ENCODE data around the gene C6orf132. TPM values are rescaled to one million over a fixed set of nuclear protein-coding genes. Genes with fewer than 3 reads are reported as not detected.

C6orf132 gene, protein sequence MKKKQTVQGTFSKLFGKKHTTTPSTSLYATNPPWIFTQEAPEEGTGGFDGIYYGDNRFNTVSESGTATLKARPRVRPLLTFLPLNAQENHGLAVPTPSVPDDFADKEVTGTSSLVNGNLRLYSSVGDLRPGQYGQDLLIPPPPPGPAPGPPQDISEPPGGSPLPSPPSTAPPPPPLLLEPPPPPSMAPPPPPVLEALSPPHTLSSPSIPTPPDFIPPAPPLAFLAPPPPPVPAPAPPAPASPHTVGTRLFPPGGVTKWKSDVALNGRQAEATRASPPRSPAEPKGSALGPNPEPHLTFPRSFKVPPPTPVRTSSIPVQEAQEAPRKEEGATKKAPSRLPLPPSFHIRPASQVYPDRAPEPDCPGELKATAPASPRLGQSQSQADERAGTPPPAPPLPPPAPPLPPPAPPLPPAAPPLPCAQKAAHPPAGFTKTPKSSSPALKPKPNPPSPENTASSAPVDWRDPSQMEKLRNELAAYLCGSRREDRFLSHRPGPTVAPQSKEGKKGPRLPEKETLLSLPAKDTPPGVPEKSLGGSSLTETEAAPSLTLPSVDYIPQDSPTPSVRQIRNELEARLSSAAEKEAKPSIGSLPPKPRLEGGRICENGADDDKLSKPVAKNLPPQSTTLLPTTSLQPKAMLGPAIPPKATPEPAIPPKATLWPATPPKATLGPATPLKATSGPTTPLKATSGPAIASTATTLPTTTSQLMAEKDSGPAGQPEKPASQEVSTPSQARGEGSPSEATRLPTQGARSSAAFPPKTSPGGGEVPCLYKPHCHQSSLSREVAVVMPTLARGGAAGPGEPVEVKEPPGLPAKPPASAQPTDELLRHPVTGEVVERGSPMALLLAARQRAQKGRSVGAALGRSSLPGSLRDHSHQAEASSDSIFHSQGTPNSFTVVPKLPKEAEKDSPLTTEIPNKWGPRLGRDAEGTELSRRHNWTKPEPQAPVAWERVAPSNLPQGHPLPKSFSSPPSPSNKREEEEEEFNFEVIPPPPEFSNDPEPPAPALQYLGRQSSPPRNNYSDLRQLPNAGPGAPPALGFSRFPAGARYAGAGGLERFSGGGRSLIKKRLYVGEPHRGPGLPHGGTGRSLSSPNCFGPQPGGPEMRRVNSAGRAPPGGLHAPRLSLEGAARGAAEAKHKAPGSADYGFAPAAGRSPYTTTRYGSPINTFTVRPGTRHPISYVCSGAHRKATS
- polyA plus RNA-seq: 44.3 TPM
- long read RNA-seq, donor 1, transcript C6orf132-202 (3 exons, 894 nt): major isoform, 6 of 6 reads
- long read RNA-seq, donor 1, partial matches to known transcripts: 0 of 6 reads
- long read RNA-seq, donor 1, other reads (novel, unspliced or antisense): 0 of 6 reads
- long read RNA-seq, donor 2, full-length matches to known transcripts: 8 of 33 reads
- long read RNA-seq, donor 2, partial matches to known transcripts: 25 of 33 reads
- long read RNA-seq, donor 2, other reads (novel, unspliced or antisense): 0 of 33 reads
- long read RNA-seq, donor 3, transcript C6orf132-202 (3 exons, 894 nt): major isoform, 7 of 26 reads
- long read RNA-seq, donor 3, partial matches to known transcripts: 19 of 26 reads
- long read RNA-seq, donor 3, other reads (novel, unspliced or antisense): 0 of 26 reads
- long read RNA-seq, donor 4, partial matches to known transcripts: 0 of 3 reads
- long read RNA-seq, donor 4, other reads (novel, unspliced or antisense): 0 of 3 reads
- long read RNA-seq, donor 5, partial matches to known transcripts: 0 of 3 reads
- long read RNA-seq, donor 5, other reads (novel, unspliced or antisense): 0 of 3 reads
- long read RNA-seq, donor 6, transcript C6orf132-202 (3 exons, 894 nt): major isoform, 8 of 41 reads
- long read RNA-seq, donor 6, partial matches to known transcripts: 33 of 41 reads
- long read RNA-seq, donor 6, other reads (novel, unspliced or antisense): 0 of 41 reads
- long read RNA-seq, donor 7, partial matches to known transcripts: 0 of 1 reads
- long read RNA-seq, donor 7, other reads (novel, unspliced or antisense): 0 of 1 reads
- long read RNA-seq, donor 8, transcript C6orf132-202 (3 exons, 894 nt): major isoform, 8 of 21 reads
- long read RNA-seq, donor 8, partial matches to known transcripts: 13 of 21 reads
- long read RNA-seq, donor 8, other reads (novel, unspliced or antisense): 0 of 21 reads
- long read RNA-seq, donor 9, transcript C6orf132-202 (3 exons, 894 nt): major isoform, 8 of 14 reads
- long read RNA-seq, donor 9, partial matches to known transcripts: 6 of 14 reads
- long read RNA-seq, donor 9, other reads (novel, unspliced or antisense): 0 of 14 reads
- long read RNA-seq, donor 10, transcript C6orf132-202 (3 exons, 894 nt): major isoform, 9 of 19 reads
- long read RNA-seq, donor 10, partial matches to known transcripts: 10 of 19 reads
- long read RNA-seq, donor 10, other reads (novel, unspliced or antisense): 0 of 19 reads
- long read RNA-seq, donor 11, partial matches to known transcripts: 17 of 20 reads
- long read RNA-seq, donor 11, other reads (novel, unspliced or antisense): 0 of 20 reads

DNA sequence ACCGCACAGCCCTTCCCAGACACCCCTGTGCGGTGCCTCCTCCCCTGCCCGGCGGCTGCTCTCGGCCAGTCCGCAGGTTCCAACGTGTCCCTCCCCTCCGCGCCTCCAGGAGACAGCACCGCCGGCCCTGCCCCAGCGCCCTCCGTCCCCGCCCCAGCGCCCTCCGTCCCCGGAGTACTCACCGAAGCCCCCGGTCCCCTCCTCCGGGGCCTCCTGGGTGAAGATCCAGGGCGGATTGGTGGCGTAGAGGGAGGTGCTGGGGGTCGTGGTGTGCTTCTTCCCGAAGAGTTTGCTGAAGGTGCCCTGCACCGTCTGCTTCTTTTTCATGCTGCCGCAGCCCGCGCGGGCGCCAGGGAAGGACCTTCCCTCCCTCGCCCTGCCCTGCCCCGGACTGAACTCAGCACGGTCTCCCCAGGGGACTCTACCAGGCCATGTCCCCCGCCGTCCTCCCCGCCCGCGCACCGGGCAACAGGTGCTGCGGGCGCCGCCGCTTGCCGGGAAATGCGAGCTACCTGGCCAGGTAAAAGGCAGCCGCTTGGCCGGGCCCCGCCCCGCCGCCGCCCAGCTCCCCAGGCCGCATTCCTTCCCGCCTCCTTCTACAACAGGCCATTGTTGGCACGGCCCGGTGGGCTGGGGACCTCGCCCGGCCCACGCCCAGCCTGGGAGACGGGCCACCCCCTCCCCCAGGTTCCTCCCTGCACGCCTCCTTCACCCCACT lies at the start of gene C6orf132:
Gene C6orf132, minus strand, starts transcription at position 503 of the 718 bp plus-strand sequence. Its CDS starts 176 bp downstream, at position 327.
- Histone ChIP-seq H3K4me3 (ENCODE audit: low read length) (peak within 1 kb of the TSS; percentile 91), H3K4me1 (ENCODE audit: control insufficient read depth, insufficient read depth, low read length) (peaks cover 38% of the 10 kb centered on the region), H3K36me3 (ENCODE audit: control insufficient read depth, insufficient read depth, low read length) (peaks cover 4% of the 10 kb centered on the region), H3K27ac (ENCODE audit: low read length) (peak within 1 kb of the TSS; percentile 99), H3K27me3 (ENCODE audit: control insufficient read depth, insufficient read depth, low read length) (peaks cover 2% of the 10 kb centered on the region), H3K9me3 (ENCODE audit: control insufficient read depth, low read depth, low read length) (peaks cover 5% of the 10 kb centered on the region)
- DNase-seq: peak; percentile 75 to 92
- WGBS (ENCODE audit: insufficient coverage, low lambda C conversion rate): no CpG with 5 or more reads among the region's 60 CpGs

DNA sequence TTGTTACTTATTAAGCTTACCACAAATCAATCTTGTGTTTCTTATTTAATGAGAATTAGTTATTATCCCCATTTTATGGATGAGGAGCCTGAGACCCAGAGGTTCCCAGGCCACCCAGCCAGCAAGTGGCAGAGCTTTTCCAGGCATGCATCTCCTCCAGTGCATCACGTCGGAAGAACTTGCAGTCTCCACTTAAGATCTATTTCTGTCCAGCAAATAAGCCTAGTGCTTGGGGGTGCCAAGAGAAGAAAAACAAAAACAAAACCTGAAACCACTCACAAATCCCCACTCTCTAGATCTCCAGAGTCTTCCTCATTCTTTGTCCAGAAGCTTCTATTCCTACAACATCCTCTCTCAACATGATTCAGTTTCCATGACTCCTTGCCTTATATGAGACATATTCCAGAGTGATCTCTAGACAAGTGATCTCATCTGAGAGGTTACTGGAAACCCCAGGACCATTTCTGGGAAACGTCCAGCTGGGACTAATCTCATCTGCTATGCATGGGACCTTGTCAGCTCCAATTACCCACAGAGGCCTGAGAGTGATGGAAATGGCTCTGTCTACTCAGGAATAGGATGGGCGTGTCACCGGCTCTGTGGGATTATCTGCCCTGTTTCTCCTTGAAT lies 48.2 kb upstream of the C6orf132 start:
- WGBS (ENCODE audit: insufficient coverage, low lambda C conversion rate): no CpG with 5 or more reads among the region's 5 CpGs
- no peak for DNase-seq
- H3K4me3 ChIP-seq (ENCODE audit: low read length): no peak overlapping the region
- H3K27ac ChIP-seq (ENCODE audit: low read length): no peak overlapping the region
- H3K27me3 ChIP-seq (ENCODE audit: control insufficient read depth, insufficient read depth, low read length): no peaks in the 10 kb centered on the region
- H3K4me1 ChIP-seq (ENCODE audit: control insufficient read depth, insufficient read depth, low read length): peaks cover 5% of the 10 kb centered on the region
- H3K36me3 ChIP-seq (ENCODE audit: control insufficient read depth, insufficient read depth, low read length): no peaks in the 10 kb centered on the region
- H3K9me3 ChIP-seq (ENCODE audit: control insufficient read depth, low read depth, low read length): no peaks in the 10 kb centered on the region

DNA sequence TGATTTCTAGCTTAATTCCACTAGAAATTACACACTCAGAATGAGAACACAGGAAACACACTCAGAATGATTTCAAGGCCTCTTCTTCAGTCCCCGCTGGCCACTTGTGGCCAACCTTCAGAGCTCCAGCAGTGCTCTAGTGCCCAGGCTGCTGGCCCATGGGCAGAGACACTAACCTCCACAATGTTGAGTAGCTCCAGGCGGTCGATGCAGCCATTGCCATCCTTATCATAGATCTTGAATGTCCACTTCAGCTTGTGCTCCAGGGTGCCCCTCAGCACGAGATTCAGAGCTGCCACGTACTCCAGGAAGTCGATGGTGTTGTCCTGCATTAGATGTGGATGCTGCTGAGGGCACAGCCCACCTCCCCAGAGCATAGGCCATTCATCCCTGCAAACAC lies 46.0 kb upstream of the C6orf132 start:
- no CpG with 5 or more reads among the region's 6 CpGs for WGBS (ENCODE audit: insufficient coverage, low lambda C conversion rate)
- no peaks in the 10 kb centered on the region for H3K4me1 ChIP-seq (ENCODE audit: control insufficient read depth, insufficient read depth, low read length)
- no peak overlapping the region for H3K4me3 ChIP-seq (ENCODE audit: low read length)

DNA sequence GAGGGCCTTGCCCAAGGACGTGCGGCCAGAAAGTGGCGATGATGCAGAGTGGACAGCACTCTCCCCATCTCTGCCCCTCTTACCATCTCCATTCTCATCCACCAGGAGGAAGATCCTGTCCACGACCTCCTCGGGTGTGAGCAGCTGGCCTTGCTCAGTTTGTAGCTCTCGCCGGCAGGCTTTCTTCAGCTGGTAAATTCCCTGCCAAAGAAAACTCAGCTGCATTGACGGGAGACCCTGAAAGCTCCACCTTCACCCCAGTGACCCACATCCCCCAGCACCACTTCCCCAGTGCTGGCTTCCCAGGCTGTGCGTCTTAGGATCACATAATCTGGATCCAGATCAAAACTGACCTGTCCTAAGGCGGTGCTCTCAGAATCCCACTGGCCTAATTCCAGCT lies 43.2 kb upstream of the C6orf132 start:
- no peak overlapping the region for H3K27ac ChIP-seq (ENCODE audit: low read length)
- no peaks in the 10 kb centered on the region for H3K9me3 ChIP-seq (ENCODE audit: control insufficient read depth, low read depth, low read length)
- no peaks in the 10 kb centered on the region for H3K27me3 ChIP-seq (ENCODE audit: control insufficient read depth, insufficient read depth, low read length)
- no peaks in the 10 kb centered on the region for H3K36me3 ChIP-seq (ENCODE audit: control insufficient read depth, insufficient read depth, low read length)
- no peaks in the 10 kb centered on the region for H3K4me1 ChIP-seq (ENCODE audit: control insufficient read depth, insufficient read depth, low read length)
- WGBS (ENCODE audit: insufficient coverage, low lambda C conversion rate): no CpG with 5 or more reads among the region's 10 CpGs
- no peak overlapping the region for H3K4me3 ChIP-seq (ENCODE audit: low read length)
- DNase-seq: no peak

More for the DNA sequence above, 46.0 kb upstream of the C6orf132 start:
- Histone ChIP-seq H3K27ac (ENCODE audit: low read length) (no peak overlapping the region), H3K27me3 (ENCODE audit: control insufficient read depth, insufficient read depth, low read length) (no peaks in the 10 kb centered on the region), H3K9me3 (ENCODE audit: control insufficient read depth, low read depth, low read length) (no peaks in the 10 kb centered on the region), H3K36me3 (ENCODE audit: control insufficient read depth, insufficient read depth, low read length) (no peaks in the 10 kb centered on the region)
- no peak for DNase-seq

DNA sequence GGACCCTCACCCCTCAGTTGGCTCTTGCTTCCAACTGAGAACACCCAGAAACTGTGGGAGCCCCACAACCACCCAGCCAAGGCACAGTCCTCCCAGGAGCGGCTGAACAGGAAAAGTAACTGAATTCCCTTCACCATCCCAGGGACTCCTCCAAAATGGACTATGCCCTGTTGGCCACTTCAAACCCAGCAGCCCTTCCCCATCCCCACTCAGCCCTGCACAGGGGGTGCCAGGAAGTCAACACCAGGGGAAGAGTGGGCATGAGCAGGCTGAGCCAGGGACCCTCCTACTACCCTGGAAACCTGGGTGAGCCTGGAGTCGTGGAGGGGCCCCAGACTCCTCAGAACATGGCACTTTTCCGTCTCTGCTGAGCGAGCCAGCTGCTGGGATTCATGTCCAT lies 42.1 kb upstream of the C6orf132 start:
- no peaks in the 10 kb centered on the region for H3K4me1 ChIP-seq (ENCODE audit: control insufficient read depth, insufficient read depth, low read length)
- H3K36me3 ChIP-seq (ENCODE audit: control insufficient read depth, insufficient read depth, low read length): no peaks in the 10 kb centered on the region
- H3K27me3 ChIP-seq (ENCODE audit: control insufficient read depth, insufficient read depth, low read length): no peaks in the 10 kb centered on the region
- no peaks in the 10 kb centered on the region for H3K9me3 ChIP-seq (ENCODE audit: control insufficient read depth, low read depth, low read length)
- no peak overlapping the region for H3K27ac ChIP-seq (ENCODE audit: low read length)
- WGBS (ENCODE audit: insufficient coverage, low lambda C conversion rate): no CpG with 5 or more reads among the region's 4 CpGs
- no peak for DNase-seq
- no peak overlapping the region for H3K4me3 ChIP-seq (ENCODE audit: low read length)

DNA sequence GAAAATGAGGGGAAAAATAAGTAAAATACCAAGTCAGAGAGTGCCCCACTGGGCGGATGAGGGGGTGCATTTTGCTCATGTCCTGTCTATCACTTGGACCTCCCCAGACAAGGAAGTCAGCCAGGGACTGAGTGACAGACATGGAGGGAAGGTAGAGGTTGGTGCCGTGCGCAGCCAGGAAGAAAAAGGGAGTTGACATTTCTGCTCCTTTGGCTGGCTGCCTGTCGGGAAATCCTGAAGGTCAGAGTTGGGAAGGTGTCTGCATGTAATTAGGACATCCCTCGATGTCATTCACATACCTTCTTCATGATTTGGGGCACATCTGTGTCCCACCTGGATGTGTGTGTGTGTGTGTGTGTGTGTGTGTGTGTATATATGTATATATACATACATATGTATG lies 39.7 kb upstream of the C6orf132 start:
- H3K9me3 ChIP-seq (ENCODE audit: control insufficient read depth, low read depth, low read length): no peaks in the 10 kb centered on the region
- H3K36me3 ChIP-seq (ENCODE audit: control insufficient read depth, insufficient read depth, low read length): no peaks in the 10 kb centered on the region
- WGBS (ENCODE audit: insufficient coverage, low lambda C conversion rate): no CpG with 5 or more reads among the region's 5 CpGs
- no peak overlapping the region for H3K27ac ChIP-seq (ENCODE audit: low read length)
- no peak for DNase-seq
- peaks cover 5% of the 10 kb centered on the region for H3K4me1 ChIP-seq (ENCODE audit: control insufficient read depth, insufficient read depth, low read length)
- no peak overlapping the region for H3K4me3 ChIP-seq (ENCODE audit: low read length)
- no peaks in the 10 kb centered on the region for H3K27me3 ChIP-seq (ENCODE audit: control insufficient read depth, insufficient read depth, low read length)

DNA sequence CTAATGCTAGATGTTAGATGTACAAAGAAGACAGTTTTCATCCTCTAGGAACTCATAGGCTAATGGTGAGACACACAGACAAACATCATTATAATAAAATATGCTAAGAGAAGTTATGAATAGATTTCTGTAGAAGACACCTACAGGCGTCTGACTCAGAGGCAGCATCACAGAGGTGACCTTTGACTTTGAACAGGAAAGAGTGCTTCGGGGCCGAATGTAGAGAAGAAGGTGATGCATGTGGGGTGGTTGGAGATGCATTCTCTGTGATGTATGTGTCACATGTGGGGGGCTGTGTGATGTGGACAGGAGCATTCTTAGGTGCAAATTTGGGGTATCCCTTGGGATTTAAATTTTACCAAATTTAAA lies 37.5 kb upstream of the C6orf132 start:
- 20% methylated on average over 1 of the region's 3 CpGs for WGBS (ENCODE audit: insufficient coverage, low lambda C conversion rate)

More for the DNA sequence above, 37.5 kb upstream of the C6orf132 start:
- H3K4me3 ChIP-seq (ENCODE audit: low read length): no peak overlapping the region
- H3K36me3 ChIP-seq (ENCODE audit: control insufficient read depth, insufficient read depth, low read length): no peaks in the 10 kb centered on the region
- no peaks in the 10 kb centered on the region for H3K9me3 ChIP-seq (ENCODE audit: control insufficient read depth, low read depth, low read length)
- peaks cover 5% of the 10 kb centered on the region for H3K4me1 ChIP-seq (ENCODE audit: control insufficient read depth, insufficient read depth, low read length)
- no peaks in the 10 kb centered on the region for H3K27me3 ChIP-seq (ENCODE audit: control insufficient read depth, insufficient read depth, low read length)
- H3K27ac ChIP-seq (ENCODE audit: low read length): no peak overlapping the region
- no peak for DNase-seq

Data from large intestine (tissue), 12 donors.